C4-2B (cell line): ENCODE data around the gene MIPOL1.

Experiments used
- CTCF ChIP-seq: fragments of 450-650 bp; conservative IDR thresholded peaks from 2 replicates; pipeline ENCODE4 v1.5.1; 2017; ENCODE audit warnings: mild to moderate bottlenecking
- ZFX ChIP-seq: fragments of 450-650 bp; IDR thresholded peaks from 2 replicates; pipeline ENCODE4 v1.6.1; 2017

GRCh38 chr14:37587881-37588666 lies 390.3 kb downstream of the MIPOL1 start:
- TF ChIP-seq CTCF, result no peak
- no peak for TF ChIP-seq ZFX
